T-helper 22 cell (primary cell): ENCODE data around the gene WDR89.
"Not testable (repeated sequence)": the region's sequence is repeated elsewhere in the genome, so short reads cannot be mapped to it uniquely, and the experiment has no call there.

Source experiments
- DNase-seq: peaks from one replicate; pipeline ENCODE4 v3.0.0-alpha.2; 2020; ENCODE audit warnings: low read depth

The WDR89 gene

DNA sequence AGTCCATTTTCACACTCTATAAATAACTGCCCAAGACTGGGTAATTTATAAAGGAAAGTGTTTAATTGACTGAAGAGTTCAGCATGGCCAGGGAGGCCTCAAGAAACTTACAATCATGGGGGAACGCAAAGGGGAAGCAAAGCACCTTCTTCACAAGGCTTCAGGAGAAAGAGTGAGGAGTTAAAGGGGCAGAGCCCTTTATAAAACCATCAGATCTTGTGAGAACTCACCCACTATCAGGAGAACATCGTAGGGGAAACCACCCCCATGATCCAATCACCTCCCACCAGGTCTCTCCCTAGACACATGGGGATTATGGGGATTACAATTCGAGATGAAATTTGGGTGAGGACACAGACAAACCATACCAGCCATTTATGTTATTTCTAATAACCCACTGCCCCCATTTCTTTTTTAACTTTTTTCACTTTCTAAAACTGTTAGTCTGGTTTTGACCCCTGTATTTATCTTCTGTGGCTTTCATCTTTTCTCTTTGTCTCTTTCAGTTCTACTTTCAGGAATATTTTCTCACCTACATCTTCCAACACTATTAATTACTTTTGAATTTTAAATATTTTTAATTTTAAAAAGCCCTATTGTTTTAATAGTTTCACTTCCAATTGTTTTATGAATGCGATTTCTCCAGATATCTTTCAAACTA lies 44.5 kb downstream of the WDR89 start:
- no peak for DNase-seq

DNA sequence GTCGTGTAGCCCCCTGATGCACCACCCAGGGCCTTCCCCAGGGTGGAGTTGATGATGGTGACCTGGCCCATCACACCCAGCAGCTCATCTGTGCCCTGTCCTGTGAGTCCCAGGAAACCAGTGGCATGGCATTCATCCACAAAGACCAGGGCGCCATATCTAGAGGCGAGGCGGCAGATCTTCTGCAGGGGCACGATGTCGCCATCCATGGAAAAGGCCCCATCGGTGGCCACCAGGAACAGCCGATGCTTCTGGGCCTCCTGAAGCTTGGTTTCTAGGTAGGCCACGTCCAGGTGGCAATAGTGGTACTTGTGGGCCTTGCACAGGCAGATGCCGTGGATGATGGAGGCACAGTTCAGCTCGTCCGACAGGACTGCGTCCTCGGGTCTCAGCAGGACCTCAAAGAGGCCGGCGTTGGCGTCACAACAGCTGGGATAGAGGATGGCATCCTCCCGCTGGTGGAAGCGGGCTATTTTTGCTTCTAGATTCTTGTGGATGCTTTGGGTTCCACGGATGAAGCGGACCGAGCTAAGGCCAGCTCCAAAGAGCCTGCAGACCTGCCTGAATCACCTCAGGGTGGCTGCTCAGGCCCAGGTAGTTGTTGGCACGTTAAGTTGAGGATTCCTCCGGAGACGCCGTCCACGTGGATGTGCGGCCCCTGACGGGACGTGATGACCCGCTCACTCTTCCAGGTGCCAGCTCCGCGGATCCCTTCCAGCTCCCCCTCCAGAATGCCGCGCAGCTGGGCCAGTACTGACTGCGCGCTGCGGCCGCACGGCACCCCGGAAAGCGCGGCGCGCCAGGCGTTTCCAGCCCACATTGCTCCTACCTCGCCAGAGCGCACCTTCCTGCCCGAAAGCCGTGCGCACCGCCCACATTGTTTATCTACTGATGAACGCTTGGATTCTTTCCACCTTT lies 47.0 kb downstream of the WDR89 start:
- DNase-seq = no peak

- DNase-seq = not testable (repeated sequence)
Measured at GRCh38 chr14:63583046-63583445, 58.6 kb downstream of the WDR89 start.

DNA sequence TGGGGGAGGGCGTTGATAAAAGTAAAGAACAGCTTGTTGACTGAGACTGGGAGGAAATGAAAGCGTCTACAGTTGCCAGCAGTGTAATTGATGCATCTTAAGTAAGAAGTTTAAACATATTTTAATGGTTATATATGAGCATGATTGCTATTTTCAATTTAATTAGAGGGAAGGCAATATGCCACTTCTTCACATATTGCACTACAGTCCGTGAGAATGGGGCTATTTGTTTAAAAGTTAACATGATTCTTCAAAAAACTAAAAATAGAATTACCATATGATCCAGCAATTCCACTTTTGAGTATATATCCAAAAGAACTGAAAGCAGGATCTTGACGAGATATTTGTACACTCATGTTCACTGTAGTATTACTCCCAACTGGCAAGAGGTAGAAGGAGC lies 60.2 kb downstream of the WDR89 start:
- no peak for DNase-seq

- no peak for DNase-seq
Measured at GRCh38 chr14:63578300-63578699, 63.4 kb downstream of the WDR89 start.

- no peak for DNase-seq
Measured at GRCh38 chr14:63573581-63573980, 68.1 kb downstream of the WDR89 start.

GRCh38 chr14:63565448-63565847 lies 76.2 kb downstream of the WDR89 start:
- DNase-seq = no peak

DNA sequence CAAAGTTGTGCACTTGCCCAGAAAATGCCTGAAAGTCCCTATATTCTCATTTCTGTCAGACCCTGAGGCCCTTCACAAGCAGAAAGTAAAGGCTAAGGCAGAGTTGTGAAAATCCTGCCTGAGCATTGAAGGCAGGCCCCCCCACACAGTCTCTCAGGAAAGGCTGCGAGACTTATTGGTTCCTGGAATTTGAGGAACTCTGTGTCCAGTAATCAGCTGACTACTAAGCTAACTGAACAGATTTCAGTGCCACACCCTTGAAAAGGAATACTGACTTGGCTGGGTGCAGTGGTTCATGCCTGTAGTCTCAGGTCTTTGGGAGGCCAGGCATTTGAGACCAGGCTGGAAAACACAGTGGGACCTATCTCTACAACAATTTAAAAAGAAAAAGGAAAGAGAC lies 77.4 kb downstream of the WDR89 start:
- DNase-seq = no peak

GRCh38 chr14:63563370-63564026 lies 78.2 kb downstream of the WDR89 start:
- DNase-seq = no peak

- no peak for DNase-seq
Measured at GRCh38 chr14:63562405-63562804, 79.3 kb downstream of the WDR89 start.

DNA sequence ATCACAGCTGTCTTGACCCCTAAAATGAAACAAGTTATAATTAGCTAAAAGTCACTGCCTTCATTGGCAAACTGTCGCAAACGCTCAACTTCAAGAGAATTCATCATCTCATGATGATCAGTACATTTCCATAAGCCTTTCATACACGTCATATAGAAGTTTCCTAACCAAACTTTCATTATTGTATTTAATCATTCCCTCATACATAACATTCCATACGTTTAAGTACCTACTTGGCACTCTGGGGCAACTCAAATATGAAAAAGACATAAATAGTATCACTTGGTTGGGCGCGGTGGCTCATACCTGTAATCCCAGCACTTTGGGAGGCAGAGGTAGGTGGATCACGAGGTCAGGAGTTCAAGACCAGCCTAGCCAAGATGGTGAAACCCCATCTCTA lies 86.1 kb downstream of the WDR89 start:
- DNase-seq = no peak

- no peak for DNase-seq
Measured at GRCh38 chr14:63551332-63551731, 90.3 kb downstream of the WDR89 start.

DNA sequence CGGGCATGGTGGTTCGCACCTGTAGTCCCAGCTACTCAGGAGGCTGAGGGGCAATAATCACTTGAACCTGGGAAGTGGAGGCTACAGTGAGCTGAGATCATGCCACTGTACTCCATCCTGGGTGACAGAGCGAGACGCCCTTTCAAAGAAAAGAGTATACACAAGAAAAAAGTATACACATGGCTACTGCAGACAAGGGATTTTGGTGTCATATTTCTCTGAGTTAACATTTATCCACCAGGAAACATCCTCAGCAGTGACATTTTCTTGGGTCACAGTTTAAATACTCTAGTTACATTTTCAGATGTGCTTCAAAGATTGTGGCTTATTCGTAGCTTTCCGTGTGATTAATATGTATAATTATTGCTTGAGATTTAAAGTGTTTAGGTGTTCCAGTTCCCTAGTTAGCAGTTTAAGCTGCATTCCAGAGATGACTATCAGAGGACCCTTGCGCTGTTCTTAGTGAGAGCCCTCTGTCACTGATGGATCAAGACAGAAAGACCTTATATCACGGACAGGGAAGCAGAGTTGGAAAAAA lies 93.8 kb downstream of the WDR89 start:
- no peak for DNase-seq
